DOHH2 (cell line): Measurements from ENCODE around the gene MAP2K7.

Source experiments
- H3F3A ChIP-seq: fragments of 200-600 bp; sonication (generic), shearing (Covaris generic); 2 replicates; pipeline ENCODE4 v1.6.0; 2016; ENCODE audit warnings: antibody characterized with exemption, mild to moderate bottlenecking; ENCODE audit not compliant: control insufficient read depth, insufficient read depth
- H3K27ac ChIP-seq: fragments of 200-600 bp; sonication (generic); 2 replicates; pipeline ENCODE4 v1.5.1; 2014; ENCODE audit warnings: low read depth, mild to moderate bottlenecking, low read length, moderate library complexity
- H3K27me3 ChIP-seq: fragments of 200-600 bp; sonication (generic); 2 replicates; pipeline ENCODE4 v1.6.1; 2014; ENCODE audit warnings: mild to moderate bottlenecking, low read length, mixed read lengths; ENCODE audit not compliant: control insufficient read depth
- H3K36me3 ChIP-seq: fragments of 200-600 bp; sonication (generic); 2 replicates; pipeline ENCODE4 v1.6.1; 2014; ENCODE audit warnings: mild to moderate bottlenecking, low read length, moderate library complexity, mixed read lengths; ENCODE audit not compliant: control insufficient read depth
- H3K4me1 ChIP-seq: fragments of 200-600 bp; sonication (generic); 2 replicates; pipeline ENCODE4 v1.6.1; 2014; ENCODE audit warnings: mild to moderate bottlenecking, low read length, mixed read lengths; ENCODE audit not compliant: control insufficient read depth
- H3K4me2 ChIP-seq: fragments of 200-600 bp; sonication (generic); 2 replicates; pipeline ENCODE4 v1.6.0; 2014; ENCODE audit warnings: mild to moderate bottlenecking, low read length, moderate library complexity
- H3K4me3 ChIP-seq: fragments of 200-600 bp; sonication (generic); 2 replicates; pipeline ENCODE4 v1.5.1; 2014; ENCODE audit warnings: mild to moderate bottlenecking, low read length, mixed read lengths
- H3K79me2 ChIP-seq: fragments of 200-600 bp; sonication (generic); 2 replicates; pipeline ENCODE4 v1.6.1; 2014; ENCODE audit warnings: mild to moderate bottlenecking, low read length, mixed read lengths; ENCODE audit not compliant: control insufficient read depth
- H3K9me2 ChIP-seq: fragments of 200-600 bp; sonication (generic); replicated peaks from 2 replicates; pipeline ENCODE4 v1.6.1; 2014; ENCODE audit warnings: mild to moderate bottlenecking, low read length, mixed read lengths; ENCODE audit not compliant: control insufficient read depth
- H3K9me3 ChIP-seq: fragments of 200-600 bp; sonication (generic); 2 replicates; pipeline ENCODE4 v1.6.1; 2014; ENCODE audit warnings: antibody characterized with exemption, low read length, mixed read lengths; ENCODE audit not compliant: control insufficient read depth, insufficient read depth
- H4K20me1 ChIP-seq: fragments of 200-600 bp; sonication (generic); 2 replicates; pipeline ENCODE4 v1.6.0; 2014; ENCODE audit warnings: low read depth, mild to moderate bottlenecking, antibody characterized with exemption, low read length, moderate library complexity; ENCODE audit not compliant: control insufficient read depth, insufficient read depth
- EZH2phosphoT487 ChIP-seq: fragments of 200-600 bp; sonication (generic); IDR thresholded peaks from 2 replicates; pipeline ENCODE4 v1.6.1; 2017; ENCODE audit warnings: borderline replicate concordance, mild to moderate bottlenecking, antibody characterized with exemption, low read length, moderate library complexity, mixed read lengths
- TF ChIP-seq, protein P1 (sequence below): fragments of 200-600 bp; sonication (generic); IDR thresholded peaks from one replicate; pipeline ENCODE4 v1.5.1; 2014; ENCODE audit warnings: antibody characterized with exemption, mild to moderate bottlenecking, low read depth, low read length; ENCODE audit not compliant: poor library complexity, severe bottlenecking

Gene MAP2K7

DNA sequence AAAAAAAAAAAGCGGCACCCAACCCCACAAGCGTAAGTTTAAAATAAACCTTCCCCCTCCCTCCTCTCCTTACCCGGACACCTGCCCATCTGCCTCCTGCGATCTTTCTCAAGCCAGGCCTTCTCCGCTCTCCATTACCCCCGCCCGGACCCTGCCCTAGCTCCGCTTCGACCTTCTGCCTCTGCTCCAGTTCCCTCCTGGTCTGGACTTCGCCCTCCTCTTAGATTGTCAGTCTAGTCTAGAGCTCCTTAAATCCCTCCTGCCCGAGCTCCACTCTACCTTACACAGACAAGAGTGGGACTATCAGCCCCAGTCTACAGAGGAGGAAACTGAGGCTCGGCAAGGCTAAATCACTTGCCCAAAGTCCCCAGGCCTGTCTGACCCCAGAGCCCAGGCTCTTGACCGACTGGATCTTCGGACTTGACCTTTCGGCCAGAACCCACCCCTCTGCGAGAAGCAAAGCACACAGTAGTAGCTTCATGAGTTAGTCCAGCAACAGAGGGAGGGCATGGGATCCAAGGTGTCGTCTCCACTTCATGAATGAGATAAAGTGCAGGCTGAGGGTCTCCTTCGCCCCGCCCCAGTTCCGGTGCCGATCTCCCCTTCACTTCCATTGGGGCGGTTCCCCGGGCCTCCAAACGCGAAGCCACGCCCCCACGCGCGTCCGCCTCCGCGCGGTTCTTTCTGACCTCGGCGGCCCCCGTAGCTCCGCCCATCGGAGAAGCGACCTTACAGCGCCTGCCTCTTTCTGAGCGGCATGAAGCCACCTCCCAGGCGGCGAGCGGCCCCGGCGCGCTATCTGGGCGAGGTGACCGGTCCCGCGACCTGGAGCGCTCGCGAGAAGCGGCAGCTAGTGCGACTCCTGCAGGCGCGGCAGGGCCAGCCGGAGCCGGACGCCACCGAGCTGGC lies 16.2 kb downstream of the MAP2K7 start, which contains the start of gene SNAPC2:
Gene SNAPC2 (plus strand): TSS at position 729 of the 909 bp plus-strand sequence. CDS start 29 bp downstream, at position 758.
- TF ChIP-seq EZH2phosphoT487 = no peak
- TF ChIP-seq, protein P1, sequence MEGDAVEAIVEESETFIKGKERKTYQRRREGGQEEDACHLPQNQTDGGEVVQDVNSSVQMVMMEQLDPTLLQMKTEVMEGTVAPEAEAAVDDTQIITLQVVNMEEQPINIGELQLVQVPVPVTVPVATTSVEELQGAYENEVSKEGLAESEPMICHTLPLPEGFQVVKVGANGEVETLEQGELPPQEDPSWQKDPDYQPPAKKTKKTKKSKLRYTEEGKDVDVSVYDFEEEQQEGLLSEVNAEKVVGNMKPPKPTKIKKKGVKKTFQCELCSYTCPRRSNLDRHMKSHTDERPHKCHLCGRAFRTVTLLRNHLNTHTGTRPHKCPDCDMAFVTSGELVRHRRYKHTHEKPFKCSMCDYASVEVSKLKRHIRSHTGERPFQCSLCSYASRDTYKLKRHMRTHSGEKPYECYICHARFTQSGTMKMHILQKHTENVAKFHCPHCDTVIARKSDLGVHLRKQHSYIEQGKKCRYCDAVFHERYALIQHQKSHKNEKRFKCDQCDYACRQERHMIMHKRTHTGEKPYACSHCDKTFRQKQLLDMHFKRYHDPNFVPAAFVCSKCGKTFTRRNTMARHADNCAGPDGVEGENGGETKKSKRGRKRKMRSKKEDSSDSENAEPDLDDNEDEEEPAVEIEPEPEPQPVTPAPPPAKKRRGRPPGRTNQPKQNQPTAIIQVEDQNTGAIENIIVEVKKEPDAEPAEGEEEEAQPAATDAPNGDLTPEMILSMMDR = no peak
- Histone ChIP-seq H3F3A (peaks cover 2% of the 10 kb centered on the region; the same call in 1 of the 2 replicates), H3K9me2 (no peaks in the 10 kb centered on the region), H3K4me1 (peaks cover 47% of the 10 kb centered on the region), H3K36me3 (0 out of 2 replicates have a peak, but pooled peaks cover 3% of the 10 kb centered on the region), H3K4me2 (peak within 1 kb of the TSS; percentile 99), H3K27ac (peak within 1 kb of the TSS; percentile 53), H4K20me1 (peaks cover 4% of the 10 kb centered on the region; the same call in 1 of the 2 replicates), H3K79me2 (no peaks in the 10 kb centered on the region), H3K27me3 (peaks cover 41% of the 10 kb centered on the region), H3K9me3 (no peaks in the 10 kb centered on the region), H3K4me3 (peak within 1 kb of the TSS; percentile 92)

DNA sequence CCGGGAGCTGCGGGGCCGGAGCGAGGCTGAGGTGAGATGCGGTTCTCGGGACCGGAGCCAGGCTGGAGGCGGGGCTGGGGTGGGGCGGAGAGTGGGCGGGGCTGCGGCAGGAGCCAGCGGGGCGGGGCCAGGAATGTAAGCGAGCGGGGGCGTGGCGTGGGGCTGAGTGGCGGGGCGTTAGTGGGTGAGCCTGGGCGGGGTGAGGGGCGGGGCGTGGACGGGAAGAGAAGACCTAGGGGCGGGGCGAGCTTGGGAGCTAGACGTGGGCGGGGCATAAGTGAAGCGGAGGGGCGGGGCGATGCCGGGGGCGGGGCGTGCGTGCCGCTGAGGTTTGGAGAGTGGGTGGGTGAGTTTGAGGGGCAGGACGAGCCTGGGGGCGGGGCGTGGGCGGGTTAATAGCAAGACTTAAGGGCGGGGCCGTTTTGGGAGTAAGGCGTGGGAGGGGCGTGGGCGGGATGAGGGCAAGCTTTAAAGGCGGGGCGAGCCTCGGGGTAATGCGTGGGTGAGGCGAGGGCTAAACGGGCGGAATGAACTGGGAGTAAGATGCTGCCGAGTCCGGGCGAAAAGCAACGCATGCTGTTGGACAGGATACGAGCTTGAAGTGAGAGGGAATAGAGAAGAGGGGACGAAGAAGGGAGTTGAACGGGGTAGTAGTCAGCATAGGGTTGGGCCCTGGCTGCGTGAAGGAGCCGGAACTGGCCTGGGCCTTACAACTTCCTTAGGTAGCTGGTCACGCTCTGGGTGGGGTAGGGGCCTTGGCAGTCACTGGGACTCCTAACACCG lies 17.0 kb downstream of the MAP2K7 start:
- H3K9me3 ChIP-seq = no peaks in the 10 kb centered on the region
- no peaks in the 10 kb centered on the region for H3K9me2 ChIP-seq
- H3K79me2 ChIP-seq = no peaks in the 10 kb centered on the region
- H3K27ac ChIP-seq = peak overlapping the region; percentile 53
- peaks cover 34% of the 10 kb centered on the region for H3K27me3 ChIP-seq
- H4K20me1 ChIP-seq = peaks cover 4% of the 10 kb centered on the region; the same call in 1 of the 2 replicates
- H3K4me2 ChIP-seq = peak overlapping the region; percentile 99
- no peak for TF ChIP-seq EZH2phosphoT487
- TF ChIP-seq, protein P1 = no peak
- H3K36me3 ChIP-seq = 0 out of 2 replicates have a peak, but pooled peaks cover 3% of the 10 kb centered on the region
- H3K4me1 ChIP-seq = peaks cover 51% of the 10 kb centered on the region
- peaks cover 2% of the 10 kb centered on the region; the same call in 1 of the 2 replicates for H3F3A ChIP-seq
- peak overlapping the region; percentile 92 for H3K4me3 ChIP-seq

DNA sequence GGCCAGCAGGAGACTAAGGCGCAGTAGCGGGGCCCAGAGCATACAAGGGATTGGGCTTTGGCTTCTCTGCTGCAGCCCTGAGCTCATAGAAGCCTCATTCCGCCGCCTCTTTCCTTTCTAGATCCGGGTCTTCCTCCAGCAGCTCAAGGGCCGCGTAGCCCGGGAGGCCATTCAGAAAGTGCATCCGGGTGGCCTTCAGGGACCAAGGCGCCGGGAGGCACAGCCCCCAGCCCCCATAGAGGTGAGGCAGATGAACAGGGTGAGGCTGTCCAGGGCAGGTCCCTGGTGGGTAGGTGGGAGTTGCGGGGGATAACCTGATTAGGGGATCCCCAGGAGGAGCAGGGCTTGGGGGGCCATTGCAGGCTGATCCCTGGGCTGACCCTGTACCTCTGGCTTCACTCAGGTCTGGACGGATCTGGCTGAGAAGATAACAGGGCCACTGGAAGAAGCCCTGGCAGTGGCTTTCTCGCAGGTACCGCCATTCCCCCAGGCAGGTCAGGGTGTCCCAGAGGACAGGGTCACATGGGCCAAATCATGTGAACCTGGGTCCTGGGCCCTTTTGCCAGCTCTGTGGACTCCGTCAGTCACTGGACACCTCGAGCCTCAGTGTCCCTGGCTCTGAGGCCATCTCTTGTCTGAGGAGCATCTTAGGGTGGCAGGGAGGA lies 17.8 kb downstream of the MAP2K7 start:
- peaks cover 4% of the 10 kb centered on the region for H3K36me3 ChIP-seq
- no peaks in the 10 kb centered on the region for H3K79me2 ChIP-seq
- TF ChIP-seq, protein P1 = no peak
- TF ChIP-seq EZH2phosphoT487 = no peak
- H3K4me2 ChIP-seq = peak overlapping the region; percentile 97
- peaks cover 5% of the 10 kb centered on the region; the same call in 1 of the 2 replicates for H3F3A ChIP-seq
- H3K4me3 ChIP-seq = peak overlapping the region; percentile 82
- H3K27me3 ChIP-seq = peaks cover 27% of the 10 kb centered on the region
- H4K20me1 ChIP-seq = peaks cover 5% of the 10 kb centered on the region; the same call in 1 of the 2 replicates
- no peaks in the 10 kb centered on the region for H3K9me2 ChIP-seq
- H3K9me3 ChIP-seq = no peaks in the 10 kb centered on the region
- H3K4me1 ChIP-seq = peaks cover 48% of the 10 kb centered on the region
- H3K27ac ChIP-seq = no peak overlapping the region
